Measurements from ENCODE around the gene SDR42E1.
A peak's percentile ranks its signal among the peaks of the same experiment; 100 is the strongest.
"Not testable (repeated sequence)": the region's sequence is repeated elsewhere in the genome, so short reads cannot be mapped to it uniquely, and the experiment has no call there.

Gene SDR42E1

DNA sequence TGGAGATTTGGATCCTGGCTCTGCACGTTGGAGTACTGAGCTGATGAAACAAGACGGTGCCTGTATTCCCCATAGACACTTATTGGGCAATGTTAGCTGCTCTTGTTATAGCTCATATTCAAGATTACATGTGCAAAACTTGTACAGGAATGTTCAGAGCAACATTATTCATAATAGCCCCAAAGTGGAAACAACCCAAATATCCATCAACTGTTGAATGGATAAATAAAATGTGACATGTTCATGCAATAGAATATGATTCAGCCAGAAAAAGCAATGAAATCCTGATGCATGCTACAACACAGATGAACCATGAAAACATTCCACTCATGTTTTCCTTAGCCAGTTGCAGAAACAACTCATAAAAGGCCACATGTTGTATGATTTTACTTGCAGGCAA lies 5.7 kb upstream of the SDR42E1 start:
- no peaks in the 10 kb centered on the region for H3K4me1 ChIP-seq (ENCODE audit: control insufficient read depth, insufficient read depth, low read length)
- H3K27me3 ChIP-seq (ENCODE audit: control insufficient read depth, insufficient read depth, low read length): peaks cover 24% of the 10 kb centered on the region
- no peak overlapping the region for H3K4me3 ChIP-seq (ENCODE audit: low read length)
- no peaks in the 10 kb centered on the region for H3K9me3 ChIP-seq (replicated peaks; ENCODE audit: low read length)
- H3K4me2 ChIP-seq (ENCODE audit: low read length): no peak overlapping the region
- no peak overlapping the region for H3K9ac ChIP-seq (ENCODE audit: low read depth, low read length)
- H3K36me3 ChIP-seq (ENCODE audit: insufficient read depth, low read length): no peaks in the 10 kb centered on the region

DNA sequence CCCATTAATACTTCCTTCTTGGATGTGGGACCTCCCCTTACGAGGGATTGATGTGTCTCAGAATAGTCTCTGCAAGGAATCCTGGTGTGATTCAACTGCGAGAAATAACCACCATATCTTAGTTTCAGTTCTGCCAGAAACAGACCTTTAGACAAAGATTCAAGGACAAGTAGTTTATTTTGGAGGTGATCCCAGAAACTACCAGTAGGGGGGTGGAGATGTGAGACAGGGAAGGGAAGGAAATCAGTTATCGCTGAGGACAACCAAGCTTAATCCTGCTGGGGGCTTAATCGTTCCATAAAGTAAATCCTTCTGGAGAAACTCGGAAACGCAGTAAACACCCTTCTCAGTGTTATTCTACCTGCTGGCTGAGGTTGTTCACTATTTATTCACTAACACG lies 5.0 kb upstream of the SDR42E1 start:
- Histone ChIP-seq H3K9ac (ENCODE audit: low read depth, low read length) (no peak overlapping the region), H3K36me3 (ENCODE audit: insufficient read depth, low read length) (no peaks in the 10 kb centered on the region), H3K4me3 (ENCODE audit: low read length) (no peak overlapping the region), H3K27me3 (ENCODE audit: control insufficient read depth, insufficient read depth, low read length) (peaks cover 29% of the 10 kb centered on the region), H3K4me1 (ENCODE audit: control insufficient read depth, insufficient read depth, low read length) (no peaks in the 10 kb centered on the region), H3K9me3 (replicated peaks; ENCODE audit: low read length) (no peaks in the 10 kb centered on the region), H3K4me2 (ENCODE audit: low read length) (peak overlapping the region; percentile 11)

DNA sequence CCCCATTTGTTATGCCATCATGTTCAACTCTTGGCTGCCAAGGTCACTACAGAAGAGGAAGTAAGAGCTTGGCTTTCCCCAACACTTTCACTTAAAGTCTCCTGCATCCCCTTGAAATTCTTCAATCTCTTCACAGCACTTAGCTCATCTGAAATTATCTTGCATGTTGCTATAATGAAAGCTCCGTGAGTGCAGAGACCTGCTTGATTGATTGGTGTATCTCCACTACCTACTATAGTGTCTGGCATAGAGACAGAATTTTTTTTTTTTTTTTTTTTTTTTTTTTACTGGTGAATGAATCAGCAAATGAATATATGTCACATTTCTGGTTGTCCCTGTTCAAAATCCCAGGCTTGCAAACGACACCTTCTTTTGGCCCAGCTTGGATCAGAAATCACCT lies 1.9 kb upstream of the SDR42E1 start:
- no peak overlapping the region for H3K4me3 ChIP-seq (ENCODE audit: low read length)
- no peak overlapping the region for H3K4me2 ChIP-seq (ENCODE audit: low read length)
- no peaks in the 10 kb centered on the region for H3K4me1 ChIP-seq (ENCODE audit: control insufficient read depth, insufficient read depth, low read length)
- H3K27me3 ChIP-seq (ENCODE audit: control insufficient read depth, insufficient read depth, low read length): peaks cover 22% of the 10 kb centered on the region
- no peak overlapping the region for H3K9ac ChIP-seq (ENCODE audit: low read depth, low read length)
- H3K36me3 ChIP-seq (ENCODE audit: insufficient read depth, low read length): no peaks in the 10 kb centered on the region
- H3K9me3 ChIP-seq (replicated peaks; ENCODE audit: low read length): no peaks in the 10 kb centered on the region

DNA sequence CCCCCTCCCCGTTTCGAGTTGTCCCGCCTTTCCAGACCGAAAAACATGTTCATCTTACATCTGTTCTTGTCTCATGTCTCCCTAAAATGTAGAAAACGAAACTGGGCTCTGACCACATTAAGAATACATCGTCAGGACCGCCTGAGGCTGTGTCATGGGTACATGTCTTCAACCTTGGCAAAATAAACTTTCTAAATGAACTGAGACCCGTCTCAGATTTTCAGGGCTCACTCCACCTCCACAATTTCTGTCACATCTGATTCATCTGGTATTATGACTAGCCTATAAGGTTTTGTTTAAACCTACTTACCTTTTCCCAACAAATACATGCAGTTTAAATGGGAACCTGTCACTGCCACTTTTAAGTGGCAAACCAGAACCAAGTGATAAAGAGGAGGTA lies 621 bp downstream of the SDR42E1 start:
- Histone ChIP-seq H3K9ac (ENCODE audit: low read depth, low read length) (no peak overlapping the region), H3K27me3 (ENCODE audit: control insufficient read depth, insufficient read depth, low read length) (peaks cover 22% of the 10 kb centered on the region), H3K9me3 (replicated peaks; ENCODE audit: low read length) (no peaks in the 10 kb centered on the region), H3K4me1 (ENCODE audit: control insufficient read depth, insufficient read depth, low read length) (no peaks in the 10 kb centered on the region), H3K36me3 (ENCODE audit: insufficient read depth, low read length) (no peaks in the 10 kb centered on the region), H3K4me3 (ENCODE audit: low read length) (no peak overlapping the region), H3K4me2 (ENCODE audit: low read length) (no peak overlapping the region)

DNA sequence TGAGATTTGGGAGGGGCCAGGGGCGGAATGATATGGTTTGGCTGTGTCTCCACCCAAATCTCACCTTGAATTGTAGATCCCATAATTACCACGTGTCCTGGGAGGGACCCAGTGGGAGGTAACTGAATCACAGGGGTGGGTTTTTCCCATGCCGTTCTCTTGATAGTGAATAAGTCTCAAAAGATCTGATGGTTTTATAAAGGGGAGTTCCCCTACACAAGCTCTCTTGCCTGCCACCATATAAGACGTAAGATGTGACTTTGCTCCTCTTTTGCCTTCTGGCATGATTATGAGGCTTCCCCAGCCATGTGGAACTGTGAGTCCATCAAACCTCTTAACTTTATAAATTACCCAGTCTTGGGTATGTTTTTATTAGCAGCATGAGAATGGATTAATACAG lies 1.5 kb downstream of the SDR42E1 start:
- not testable (repeated sequence) for H3K9ac ChIP-seq (ENCODE audit: low read depth, low read length); H3K9me3 ChIP-seq (replicated peaks; ENCODE audit: low read length); H3K4me3 ChIP-seq (ENCODE audit: low read length); H3K4me2 ChIP-seq (ENCODE audit: low read length); H3K36me3 ChIP-seq (ENCODE audit: insufficient read depth, low read length); H3K4me1 ChIP-seq (ENCODE audit: control insufficient read depth, insufficient read depth, low read length)
- H3K27me3 ChIP-seq (ENCODE audit: control insufficient read depth, insufficient read depth, low read length): peaks cover 22% of the 10 kb centered on the region

DNA sequence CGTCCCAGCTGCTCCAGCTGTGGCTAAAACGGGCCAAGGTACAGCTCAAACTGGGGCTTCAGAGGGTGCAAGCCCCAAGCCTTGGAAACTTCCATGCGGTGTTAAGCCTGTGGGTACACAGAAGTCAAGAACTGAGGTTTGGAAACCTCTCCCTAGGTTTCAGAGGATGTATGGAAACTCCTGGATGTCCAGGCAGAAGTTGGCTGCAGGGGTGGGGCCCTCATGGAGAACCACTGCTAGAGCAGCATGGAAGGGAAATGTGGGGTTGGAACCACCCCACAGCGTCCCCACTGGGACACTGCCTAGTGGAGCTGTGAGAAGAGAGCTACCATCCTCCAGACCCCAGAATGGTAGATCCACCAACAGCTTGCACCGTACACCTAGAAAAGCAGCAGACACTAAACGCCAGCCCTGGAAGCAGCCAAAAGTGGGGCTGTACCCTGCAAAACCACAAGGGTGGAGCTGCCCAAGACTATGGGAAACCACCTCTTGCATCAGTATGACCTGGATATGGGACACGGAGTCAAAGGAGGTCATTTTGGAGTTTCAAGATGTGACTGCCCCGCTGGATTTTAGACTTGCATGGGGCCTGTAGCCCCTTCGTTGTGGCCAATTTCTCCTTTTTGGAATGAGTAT lies 2.2 kb downstream of the SDR42E1 start:
- Histone ChIP-seq H3K4me1 (ENCODE audit: control insufficient read depth, insufficient read depth, low read length) (no peaks in the 10 kb centered on the region), H3K36me3 (ENCODE audit: insufficient read depth, low read length) (no peaks in the 10 kb centered on the region), H3K9ac (ENCODE audit: low read depth, low read length) (no peak overlapping the region), H3K4me2 (ENCODE audit: low read length) (no peak overlapping the region), H3K27me3 (ENCODE audit: control insufficient read depth, insufficient read depth, low read length) (peaks cover 22% of the 10 kb centered on the region), H3K9me3 (replicated peaks; ENCODE audit: low read length) (no peaks in the 10 kb centered on the region), H3K4me3 (ENCODE audit: low read length) (no peak overlapping the region)

DNA sequence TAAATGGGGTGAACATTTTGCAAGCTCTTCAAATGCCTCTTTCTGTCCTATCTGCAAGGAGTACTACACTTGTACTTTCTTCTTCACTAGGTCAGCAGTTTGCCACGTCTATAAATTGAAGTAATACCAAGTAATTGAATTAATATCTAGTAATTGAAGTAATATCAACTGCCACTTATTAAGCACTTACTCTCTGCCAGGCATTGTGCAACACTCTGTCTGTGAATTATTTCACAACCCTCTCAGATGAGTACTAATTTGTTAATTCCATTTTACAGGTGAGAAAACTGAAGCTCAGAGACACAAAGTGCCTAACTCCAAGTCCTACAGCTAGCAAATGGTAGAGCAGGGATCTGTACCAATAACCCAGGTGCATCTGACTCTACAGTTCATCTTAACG lies 4.1 kb downstream of the SDR42E1 start:
- Histone ChIP-seq H3K9me3 (replicated peaks; ENCODE audit: low read length) (no peaks in the 10 kb centered on the region), H3K4me3 (ENCODE audit: low read length) (no peak overlapping the region), H3K9ac (ENCODE audit: low read depth, low read length) (no peak overlapping the region), H3K4me2 (ENCODE audit: low read length) (no peak overlapping the region), H3K4me1 (ENCODE audit: control insufficient read depth, insufficient read depth, low read length) (no peaks in the 10 kb centered on the region), H3K27me3 (ENCODE audit: control insufficient read depth, insufficient read depth, low read length) (peaks cover 18% of the 10 kb centered on the region), H3K36me3 (ENCODE audit: insufficient read depth, low read length) (no peaks in the 10 kb centered on the region)

DNA sequence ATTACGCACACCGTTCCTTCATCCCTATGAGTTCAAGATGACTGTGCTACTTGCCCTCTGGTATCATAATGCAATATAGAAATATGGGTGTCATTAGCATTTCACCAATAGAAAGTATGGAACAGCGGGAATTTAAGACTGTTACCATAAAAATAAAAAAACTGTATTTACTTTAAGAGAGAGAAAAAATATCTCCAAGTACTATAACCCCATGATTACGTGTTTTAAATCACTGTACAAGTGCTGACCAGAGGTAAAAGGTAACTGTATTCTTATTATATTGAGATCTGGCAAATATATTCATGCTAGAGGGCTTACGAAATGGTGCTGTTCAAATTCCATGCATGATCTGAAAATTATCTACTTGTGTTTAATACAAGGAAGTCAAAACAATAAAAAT lies 5.2 kb downstream of the SDR42E1 start:
- no peak overlapping the region for H3K4me3 ChIP-seq (ENCODE audit: low read length)
- H3K36me3 ChIP-seq (ENCODE audit: insufficient read depth, low read length): no peaks in the 10 kb centered on the region
- H3K9ac ChIP-seq (ENCODE audit: low read depth, low read length): no peak overlapping the region
- H3K27me3 ChIP-seq (ENCODE audit: control insufficient read depth, insufficient read depth, low read length): peaks cover 11% of the 10 kb centered on the region
- no peak overlapping the region for H3K4me2 ChIP-seq (ENCODE audit: low read length)
- no peaks in the 10 kb centered on the region for H3K4me1 ChIP-seq (ENCODE audit: control insufficient read depth, insufficient read depth, low read length)
- no peaks in the 10 kb centered on the region for H3K9me3 ChIP-seq (replicated peaks; ENCODE audit: low read length)

DNA sequence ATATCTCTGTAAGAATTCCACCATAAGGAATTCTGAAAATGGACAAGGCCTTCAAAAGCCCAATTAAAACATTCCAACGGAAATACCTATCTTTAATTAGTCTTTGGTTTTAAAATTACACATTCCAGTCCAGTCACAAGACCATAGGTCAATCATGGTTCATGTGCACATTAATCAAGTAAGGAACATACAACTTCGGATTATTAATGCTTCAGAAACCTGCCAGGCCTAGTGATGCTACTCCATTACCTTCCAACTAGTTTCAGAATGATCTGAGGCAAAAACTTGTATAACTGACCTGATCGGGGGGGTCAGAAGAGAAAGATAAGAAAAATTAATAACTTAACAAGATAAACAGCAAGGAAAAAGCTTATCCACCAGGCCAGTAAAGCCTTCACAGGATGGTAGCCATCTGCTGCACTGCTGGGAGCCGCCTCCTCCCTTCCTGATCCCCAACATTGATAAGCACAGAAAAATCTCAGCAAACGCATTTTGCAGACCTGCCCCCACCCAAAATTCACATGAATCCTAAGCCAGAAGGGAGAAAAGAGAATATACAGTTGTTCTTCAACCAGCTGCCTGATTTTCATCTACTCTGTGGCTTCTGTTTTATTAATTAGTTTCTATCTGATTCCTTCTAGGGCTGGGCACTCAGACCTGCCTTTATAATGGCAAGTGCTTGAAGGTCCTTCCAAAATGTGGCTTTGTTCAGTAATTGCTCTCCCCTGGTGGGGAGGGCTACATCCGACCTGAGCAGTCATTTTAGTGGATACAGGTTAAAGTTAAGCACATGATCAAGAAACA lies 6.0 kb downstream of the SDR42E1 start:
- H3K9me3 ChIP-seq (replicated peaks; ENCODE audit: low read length): no peaks in the 10 kb centered on the region
- no peak overlapping the region for H3K4me3 ChIP-seq (ENCODE audit: low read length)
- no peak overlapping the region for H3K4me2 ChIP-seq (ENCODE audit: low read length)
- H3K4me1 ChIP-seq (ENCODE audit: control insufficient read depth, insufficient read depth, low read length): no peaks in the 10 kb centered on the region
- no peak overlapping the region for H3K9ac ChIP-seq (ENCODE audit: low read depth, low read length)
- H3K27me3 ChIP-seq (ENCODE audit: control insufficient read depth, insufficient read depth, low read length): peaks cover 5% of the 10 kb centered on the region
- no peaks in the 10 kb centered on the region for H3K36me3 ChIP-seq (ENCODE audit: insufficient read depth, low read length)

DNA sequence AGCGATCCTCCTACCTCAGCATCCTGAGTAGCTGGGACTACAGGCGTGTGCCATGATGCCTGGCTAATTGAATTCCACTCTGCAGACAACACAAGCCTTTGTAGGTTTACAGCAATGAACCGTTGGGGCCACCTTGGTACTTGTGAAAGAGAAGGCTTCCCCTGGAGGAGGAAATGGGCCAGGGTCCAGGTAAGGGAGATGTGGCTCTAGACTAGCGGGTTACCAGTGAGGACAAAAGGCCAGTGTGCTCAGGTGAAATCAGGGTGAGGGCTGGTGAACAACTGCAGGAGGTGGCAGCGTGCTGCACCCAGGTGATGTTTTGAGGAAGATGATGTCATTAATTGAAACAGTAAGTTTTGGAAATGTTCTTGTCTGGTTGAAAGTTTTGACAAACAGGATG lies 6.7 kb downstream of the SDR42E1 start:
- H3K27me3 ChIP-seq (ENCODE audit: control insufficient read depth, insufficient read depth, low read length): peaks cover 5% of the 10 kb centered on the region
- H3K4me3 ChIP-seq (ENCODE audit: low read length): no peak overlapping the region
- H3K4me2 ChIP-seq (ENCODE audit: low read length): no peak overlapping the region
- H3K9ac ChIP-seq (ENCODE audit: low read depth, low read length): no peak overlapping the region
- H3K36me3 ChIP-seq (ENCODE audit: insufficient read depth, low read length): no peaks in the 10 kb centered on the region
- H3K9me3 ChIP-seq (replicated peaks; ENCODE audit: low read length): no peaks in the 10 kb centered on the region
- no peaks in the 10 kb centered on the region for H3K4me1 ChIP-seq (ENCODE audit: control insufficient read depth, insufficient read depth, low read length)

DNA sequence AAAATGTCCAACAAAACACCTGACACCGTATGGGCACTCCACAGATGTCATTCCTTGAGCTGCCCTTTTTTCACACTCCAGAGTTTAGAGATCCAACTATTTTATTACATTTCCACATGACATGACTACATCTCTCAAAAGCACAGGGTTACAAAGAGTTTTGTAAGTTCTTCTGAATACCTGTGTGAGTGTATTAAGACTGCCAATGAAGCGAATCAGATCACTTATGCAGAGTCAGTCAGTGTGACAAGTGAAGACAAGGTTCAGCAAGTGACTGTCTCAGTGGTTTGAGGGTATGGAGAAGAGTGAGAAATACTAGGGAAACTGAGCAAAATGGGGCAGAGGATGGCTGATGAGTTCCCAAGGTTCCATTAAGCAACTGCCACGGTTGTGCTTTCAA lies 8.4 kb downstream of the SDR42E1 start:
- no peak overlapping the region for H3K4me3 ChIP-seq (ENCODE audit: low read length)
- no peak overlapping the region for H3K9ac ChIP-seq (ENCODE audit: low read depth, low read length)
- H3K4me1 ChIP-seq (ENCODE audit: control insufficient read depth, insufficient read depth, low read length): peaks cover 2% of the 10 kb centered on the region
- H3K36me3 ChIP-seq (ENCODE audit: insufficient read depth, low read length): no peaks in the 10 kb centered on the region
- no peak overlapping the region for H3K4me2 ChIP-seq (ENCODE audit: low read length)
- peaks cover 5% of the 10 kb centered on the region for H3K27me3 ChIP-seq (ENCODE audit: control insufficient read depth, insufficient read depth, low read length)
- H3K9me3 ChIP-seq (replicated peaks; ENCODE audit: low read length): no peaks in the 10 kb centered on the region

DNA sequence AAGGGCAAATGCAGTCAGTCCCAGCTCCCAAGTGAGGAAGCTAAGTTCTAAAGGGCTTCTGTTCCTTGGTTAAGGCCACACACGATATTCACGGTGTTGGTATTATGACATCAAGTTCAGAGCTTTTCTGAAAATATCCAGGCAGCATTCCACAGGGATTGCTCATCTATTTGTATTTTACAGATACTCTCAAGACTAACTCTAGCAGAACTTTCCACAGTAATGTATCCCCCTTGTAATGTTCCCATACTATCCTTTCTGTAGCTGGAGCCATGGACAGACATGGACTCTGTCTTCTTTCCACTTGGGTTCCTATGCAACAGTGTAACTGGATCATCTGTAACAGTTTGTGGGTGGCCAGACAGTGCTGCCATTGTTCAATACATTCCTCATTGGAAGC lies 13.5 kb downstream of the SDR42E1 start:
- Histone ChIP-seq H3K4me3 (ENCODE audit: low read length) (no peak overlapping the region), H3K4me1 (ENCODE audit: control insufficient read depth, insufficient read depth, low read length) (peaks cover 15% of the 10 kb centered on the region), H3K27me3 (ENCODE audit: control insufficient read depth, insufficient read depth, low read length) (peaks cover 5% of the 10 kb centered on the region), H3K9ac (ENCODE audit: low read depth, low read length) (no peak overlapping the region), H3K36me3 (ENCODE audit: insufficient read depth, low read length) (no peaks in the 10 kb centered on the region), H3K9me3 (replicated peaks; ENCODE audit: low read length) (no peaks in the 10 kb centered on the region), H3K4me2 (ENCODE audit: low read length) (peak overlapping the region; percentile 31)

Data from skeletal muscle satellite cell (primary cell).